Left lung (tissue), 8 donors: ENCODE data around the gene IFITM10. TPM values are rescaled to one million over a fixed set of nuclear protein-coding genes. Genes with fewer than 3 reads are reported as not detected.

ENCODE experiments used
- polyA plus RNA-seq, 6 donors: library from polyadenylated mRNA; unstranded; fragments of 120-200 nt; gene quantifications; one replicate each; pipeline ENCODE4 v1.2.1, GENCODE V29; 2013; ENCODE audit not compliant: insufficient read length in 6 of 6
- total RNA-seq, 2 donors: library from RNA; stranded (reverse); fragmentation: NEBNext Ultra II Directional; extraction: Animal tissue kit (Norgen Biotek cat#: 25700); gene quantifications; one replicate each; pipeline ENCODE4 v1.2.1, GENCODE V29; 2021
- donor health status: DM: no; HTN: yes; CAD: no.
- donor health status: DM: no; HTN: no; CAD: no.

The IFITM10 gene
- total and polyA plus RNA-seq, 8 donors, result 0.07 to 16.5 (median 0.22) TPM; not detected in 1

Other genes starting within 250 kb of the IFITM10 start
- gene DUSP8, start 178.3 kb downstream of the IFITM10 start, total RNA-seq, result 10 to 100 TPM in 1 of 2 donors, 1 to 10 TPM in 1; 9.9 to 21.8 TPM
- gene DUSP8, start 178.3 kb downstream of the IFITM10 start, polyA plus RNA-seq, result 1 to 10 TPM in 5 of 6 donors, under 1 TPM in 1; 0.80 to 2.0 (median 1.6) TPM
- not detected for gene KRTAP5-1, start 165.3 kb downstream of the IFITM10 start, total RNA-seq
- under 1 TPM in 1 of 6 donors, not detected in 5; 0.21 TPM for gene KRTAP5-1, start 165.3 kb downstream of the IFITM10 start, polyA plus RNA-seq
- gene KRTAP5-2, start 152.3 kb downstream of the IFITM10 start, total RNA-seq, result not detected
- not detected for gene KRTAP5-2, start 152.3 kb downstream of the IFITM10 start, polyA plus RNA-seq
- not detected for gene KRTAP5-3, start 142.1 kb downstream of the IFITM10 start, total RNA-seq
- not detected for gene KRTAP5-3, start 142.1 kb downstream of the IFITM10 start, polyA plus RNA-seq
- not detected for gene KRTAP5-4, start 128.5 kb downstream of the IFITM10 start, total RNA-seq
- not detected for gene KRTAP5-4, start 128.5 kb downstream of the IFITM10 start, polyA plus RNA-seq
- gene KRTAP5-5, start 120.8 kb downstream of the IFITM10 start, total RNA-seq, result not detected
- gene KRTAP5-5, start 120.8 kb downstream of the IFITM10 start, polyA plus RNA-seq, result not detected
- gene KRTAP5-6, start 53.4 kb downstream of the IFITM10 start, total RNA-seq, result not detected
- not detected for gene KRTAP5-6, start 53.4 kb downstream of the IFITM10 start, polyA plus RNA-seq
- 1,000 to 10,000 TPM; 1,902 to 2,455 TPM for gene CTSD, start 13.3 kb upstream of the IFITM10 start, total RNA-seq
- 100 to 1,000 TPM; 124 to 171 (median 145) TPM for gene CTSD, start 13.3 kb upstream of the IFITM10 start, polyA plus RNA-seq
- 1 to 10 TPM; 6.0 to 8.8 TPM for gene SYT8, start 84.4 kb upstream of the IFITM10 start, total RNA-seq
- gene SYT8, start 84.4 kb upstream of the IFITM10 start, polyA plus RNA-seq, result 1 to 10 TPM in 2 of 6 donors, under 1 TPM in 4; 0.21 to 1.9 (median 0.82) TPM
- 1 to 10 TPM; 3.4 to 8.5 TPM for gene TNNI2, start 88.4 kb upstream of the IFITM10 start, total RNA-seq
- under 1 TPM in 5 of 6 donors, not detected in 1; 0.24 to 0.74 (median 0.32) TPM for gene TNNI2, start 88.4 kb upstream of the IFITM10 start, polyA plus RNA-seq
- 10 to 100 TPM; 29.8 to 76.6 TPM for gene LSP1, start 102.5 kb upstream of the IFITM10 start, total RNA-seq
- gene LSP1, start 102.5 kb upstream of the IFITM10 start, polyA plus RNA-seq, result 1 to 10 TPM; 5.9 to 8.8 (median 7.0) TPM
- gene PRR33, start 141.3 kb upstream of the IFITM10 start, total RNA-seq, result not detected
- under 1 TPM; 0.05 to 0.15 (median 0.11) TPM for gene PRR33, start 141.3 kb upstream of the IFITM10 start, polyA plus RNA-seq
- 1 to 10 TPM; 2.0 to 3.0 TPM for gene TNNT3, start 169.1 kb upstream of the IFITM10 start, total RNA-seq
- gene TNNT3, start 169.1 kb upstream of the IFITM10 start, polyA plus RNA-seq, result 1 to 10 TPM; 1.7 to 4.4 (median 2.5) TPM
- 10 to 100 TPM; 62.2 to 71.6 TPM for gene MRPL23, start 196.7 kb upstream of the IFITM10 start, total RNA-seq
- 10 to 100 TPM; 35.1 to 64.7 (median 40.6) TPM for gene MRPL23, start 196.7 kb upstream of the IFITM10 start, polyA plus RNA-seq
- 100 to 1,000 TPM; 119 to 193 TPM for gene H19, start 247.2 kb upstream of the IFITM10 start, total RNA-seq
- gene H19, start 247.2 kb upstream of the IFITM10 start, polyA plus RNA-seq, result 1,000 to 10,000 TPM in 1 of 6 donors, 100 to 1,000 TPM in 5; 532 to 1,133 (median 889) TPM